ENCODE results near the gene MIOX.
"Not testable (repeated sequence)": the region's sequence is repeated elsewhere in the genome, so short reads cannot be mapped to it uniquely, and the experiment has no call there.

DNA sequence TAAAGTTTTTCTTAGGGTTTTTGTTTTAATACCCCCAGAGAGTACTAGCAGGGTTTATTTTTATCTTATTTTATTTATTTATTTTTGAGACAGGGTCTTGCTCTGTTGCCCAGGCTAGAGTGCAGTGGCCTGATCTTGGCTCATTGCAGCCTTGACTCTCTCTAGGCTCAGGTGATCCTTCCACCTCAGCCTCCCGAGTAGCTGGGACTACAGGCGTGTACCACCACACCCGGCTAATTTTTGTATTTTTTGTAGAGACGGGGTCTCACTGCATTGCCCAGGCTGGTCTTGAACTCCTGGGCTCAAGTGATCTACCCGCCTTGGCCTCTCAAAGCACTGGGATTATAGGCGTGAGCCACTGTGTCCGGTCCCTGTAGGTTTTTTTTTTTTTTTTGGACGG is 33.5 kb downstream of the MIOX start:
- TF ChIP-seq, protein P1, sequence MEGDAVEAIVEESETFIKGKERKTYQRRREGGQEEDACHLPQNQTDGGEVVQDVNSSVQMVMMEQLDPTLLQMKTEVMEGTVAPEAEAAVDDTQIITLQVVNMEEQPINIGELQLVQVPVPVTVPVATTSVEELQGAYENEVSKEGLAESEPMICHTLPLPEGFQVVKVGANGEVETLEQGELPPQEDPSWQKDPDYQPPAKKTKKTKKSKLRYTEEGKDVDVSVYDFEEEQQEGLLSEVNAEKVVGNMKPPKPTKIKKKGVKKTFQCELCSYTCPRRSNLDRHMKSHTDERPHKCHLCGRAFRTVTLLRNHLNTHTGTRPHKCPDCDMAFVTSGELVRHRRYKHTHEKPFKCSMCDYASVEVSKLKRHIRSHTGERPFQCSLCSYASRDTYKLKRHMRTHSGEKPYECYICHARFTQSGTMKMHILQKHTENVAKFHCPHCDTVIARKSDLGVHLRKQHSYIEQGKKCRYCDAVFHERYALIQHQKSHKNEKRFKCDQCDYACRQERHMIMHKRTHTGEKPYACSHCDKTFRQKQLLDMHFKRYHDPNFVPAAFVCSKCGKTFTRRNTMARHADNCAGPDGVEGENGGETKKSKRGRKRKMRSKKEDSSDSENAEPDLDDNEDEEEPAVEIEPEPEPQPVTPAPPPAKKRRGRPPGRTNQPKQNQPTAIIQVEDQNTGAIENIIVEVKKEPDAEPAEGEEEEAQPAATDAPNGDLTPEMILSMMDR (IDR thresholded peaks at IDR 0.05), result not testable (repeated sequence)
- not testable (repeated sequence) for TF ChIP-seq POLR2A, EP300 (IDR thresholded peaks at IDR 0.05)

Data from suprapubic skin (tissue), 3 donors.